Fibroblast of villous mesenchyme (primary cell): Measurements from ENCODE around the gene CRYGN. TPM values are rescaled to one million over a fixed set of nuclear protein-coding genes. Genes with fewer than 3 reads are reported as not detected.
A peak's percentile ranks its signal among the peaks of the same experiment; 100 is the strongest.

Experiments
- DNase-seq: peaks from one replicate; pipeline ENCODE4 v3.0.0-alpha.2; 2010; ENCODE audit warnings: low read depth
- H3K4me3 ChIP-seq: 2 replicates; pipeline ENCODE4 v1.5.1; 2011; ENCODE audit warnings: low read depth, mild to moderate bottlenecking, low read length
- total RNA-seq: library from RNA; depleted of rRNA; stranded (reverse); fragments of >200 nt; gene quantifications from 2 replicates; pipeline ENCODE4 v1.2.3, GENCODE V29; 2012
- TF ChIP-seq, protein P1 (sequence below): IDR thresholded peaks from 2 replicates; pipeline ENCODE4 v1.5.1; 2012; ENCODE audit warnings: low read depth, mild to moderate bottlenecking, low read length; ENCODE audit not compliant: insufficient read depth

The CRYGN gene, protein sequence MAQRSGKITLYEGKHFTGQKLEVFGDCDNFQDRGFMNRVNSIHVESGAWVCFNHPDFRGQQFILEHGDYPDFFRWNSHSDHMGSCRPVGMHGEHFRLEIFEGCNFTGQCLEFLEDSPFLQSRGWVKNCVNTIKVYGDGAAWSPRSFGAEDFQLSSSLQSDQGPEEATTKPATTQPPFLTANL
- total RNA-seq, result under 0.01 TPM in 1 of 2 replicates, not detected in the other

GRCh38 chr7:151439855-151440798 is at the start of gene CRYGN:
TSS of gene CRYGN (minus strand) at chr7:151440141. CDS start at chr7:151439917, 224 bp downstream.
- TF ChIP-seq, protein P1, sequence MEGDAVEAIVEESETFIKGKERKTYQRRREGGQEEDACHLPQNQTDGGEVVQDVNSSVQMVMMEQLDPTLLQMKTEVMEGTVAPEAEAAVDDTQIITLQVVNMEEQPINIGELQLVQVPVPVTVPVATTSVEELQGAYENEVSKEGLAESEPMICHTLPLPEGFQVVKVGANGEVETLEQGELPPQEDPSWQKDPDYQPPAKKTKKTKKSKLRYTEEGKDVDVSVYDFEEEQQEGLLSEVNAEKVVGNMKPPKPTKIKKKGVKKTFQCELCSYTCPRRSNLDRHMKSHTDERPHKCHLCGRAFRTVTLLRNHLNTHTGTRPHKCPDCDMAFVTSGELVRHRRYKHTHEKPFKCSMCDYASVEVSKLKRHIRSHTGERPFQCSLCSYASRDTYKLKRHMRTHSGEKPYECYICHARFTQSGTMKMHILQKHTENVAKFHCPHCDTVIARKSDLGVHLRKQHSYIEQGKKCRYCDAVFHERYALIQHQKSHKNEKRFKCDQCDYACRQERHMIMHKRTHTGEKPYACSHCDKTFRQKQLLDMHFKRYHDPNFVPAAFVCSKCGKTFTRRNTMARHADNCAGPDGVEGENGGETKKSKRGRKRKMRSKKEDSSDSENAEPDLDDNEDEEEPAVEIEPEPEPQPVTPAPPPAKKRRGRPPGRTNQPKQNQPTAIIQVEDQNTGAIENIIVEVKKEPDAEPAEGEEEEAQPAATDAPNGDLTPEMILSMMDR, result no peak
- H3K4me3 ChIP-seq, result peak within 1 kb of the TSS; percentile 39

DNA sequence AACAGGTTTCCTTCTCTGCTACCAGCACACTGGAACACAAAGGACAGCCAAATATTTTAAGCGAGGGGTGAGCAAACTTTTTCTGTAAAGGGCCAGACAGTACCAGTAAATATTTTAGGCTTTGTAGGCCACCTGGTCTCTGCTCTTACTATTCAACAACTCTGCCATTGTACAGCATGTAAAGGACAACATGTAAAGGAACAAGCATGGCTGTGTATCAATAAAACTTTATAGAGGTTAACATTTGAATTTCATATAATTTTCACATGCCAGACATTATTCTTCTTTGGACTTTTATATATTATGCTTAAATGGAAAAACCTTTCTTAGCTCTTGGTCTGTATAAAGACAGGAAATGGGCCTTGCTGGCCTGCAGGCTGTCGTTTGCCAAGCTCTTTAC is 49.6 kb upstream of the CRYGN start:
- no peak overlapping the region for H3K4me3 ChIP-seq
- TF ChIP-seq, protein P1, result no peak
- no peak for DNase-seq

More at GRCh38 chr7:151439855-151440798, at the start of gene CRYGN:
- no peak for DNase-seq

DNA sequence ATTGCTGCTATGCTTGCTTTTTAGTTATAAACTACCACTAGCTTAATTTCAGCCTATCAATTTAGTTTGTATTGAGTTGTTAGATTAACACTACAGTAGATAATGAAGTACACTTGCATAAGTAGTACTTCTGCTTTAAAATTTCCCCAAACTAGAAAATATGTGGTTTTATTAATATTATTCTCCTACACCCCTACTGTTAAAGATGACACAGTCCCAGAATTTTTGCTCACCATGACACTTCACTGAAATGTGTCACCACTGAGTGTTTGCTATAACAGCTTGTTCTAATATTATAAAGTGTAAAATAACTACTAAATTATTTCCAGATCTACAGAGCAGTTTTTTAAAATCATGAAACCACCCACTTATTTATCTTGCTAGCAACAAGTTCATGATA is 48.2 kb upstream of the CRYGN start:
- H3K4me3 ChIP-seq, result no peak overlapping the region
- DNase-seq, result no peak
- TF ChIP-seq, protein P1, result no peak

DNA sequence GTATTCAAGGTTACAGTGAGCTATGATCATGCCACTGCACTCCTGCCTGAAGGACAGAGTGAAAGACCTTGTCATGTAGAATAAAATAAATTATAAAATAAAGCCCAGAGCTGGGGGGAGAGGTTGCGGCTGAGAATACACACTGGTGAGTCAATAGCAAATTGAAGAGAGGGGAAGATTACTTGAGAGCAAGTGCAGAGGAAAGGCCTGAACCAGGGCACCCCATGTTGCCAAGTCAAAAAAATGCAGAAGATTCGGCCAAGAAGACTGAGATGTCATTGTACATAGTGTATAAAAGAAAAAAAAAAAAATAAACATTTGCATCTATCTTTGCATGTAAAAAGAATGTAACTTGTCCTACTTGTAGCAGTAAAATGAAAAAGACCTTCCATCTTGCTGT is 47.3 kb upstream of the CRYGN start:
- TF ChIP-seq, protein P1, result no peak
- DNase-seq, result no peak

DNA sequence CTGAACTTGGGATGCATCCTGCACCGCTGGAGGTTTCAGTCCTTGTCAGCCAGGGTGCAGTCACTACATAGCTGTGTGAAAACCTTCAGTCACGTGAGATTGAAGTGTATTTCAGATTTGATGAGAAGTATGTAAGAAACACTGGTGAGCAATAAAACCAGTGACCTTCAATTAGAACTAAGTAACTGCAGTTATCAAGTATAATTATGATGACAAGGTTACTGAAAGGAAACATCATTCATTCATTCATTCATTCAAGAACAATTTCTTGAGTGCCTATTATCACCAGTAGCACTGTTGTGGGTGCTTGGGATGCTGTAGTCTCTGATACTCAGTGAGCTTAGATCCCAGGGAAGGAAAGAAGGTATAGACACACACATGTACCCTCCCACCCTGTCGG is 46.1 kb upstream of the CRYGN start:
- DNase-seq, result no peak
- TF ChIP-seq, protein P1, result no peak
- H3K4me3 ChIP-seq, result no peak overlapping the region

More for the DNA sequence above, 47.3 kb upstream of the CRYGN start:
- H3K4me3 ChIP-seq, result no peak overlapping the region

DNA sequence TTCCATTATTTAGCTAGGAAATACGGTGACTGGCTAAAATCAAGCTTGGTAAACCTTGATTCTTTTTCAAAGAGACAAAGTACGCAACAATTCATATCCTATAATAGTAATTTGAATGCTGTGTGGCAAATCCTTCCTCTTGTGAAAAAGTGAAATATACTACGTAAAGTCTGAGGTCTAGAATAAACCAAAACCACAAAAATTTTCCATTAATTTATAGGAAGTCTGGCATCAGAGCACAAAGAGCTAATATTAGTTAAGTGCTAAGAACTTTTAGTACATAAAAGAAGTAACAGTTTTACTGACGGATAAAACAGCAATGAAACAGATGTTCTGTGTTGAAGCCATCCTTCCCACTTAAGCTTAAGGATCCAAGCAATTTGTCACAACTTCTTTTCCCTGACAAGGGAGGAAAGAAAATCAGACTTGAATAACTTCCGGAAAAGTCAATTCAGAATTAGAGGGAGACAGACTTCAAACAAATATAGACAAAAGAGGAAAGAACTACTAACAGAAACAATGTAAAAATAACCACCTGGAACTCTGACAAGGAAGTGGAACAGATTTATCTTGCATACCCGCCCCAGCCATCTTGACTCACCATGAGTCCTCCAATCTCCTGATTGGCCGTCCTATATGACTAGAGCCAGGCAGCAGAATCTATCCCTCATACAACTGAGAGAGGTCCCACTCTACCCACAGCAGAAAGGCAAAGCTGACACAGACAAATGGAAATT is 45.2 kb upstream of the CRYGN start:
- DNase-seq, result peak; percentile 67
- no peak overlapping the region for H3K4me3 ChIP-seq
- TF ChIP-seq, protein P1, result no peak
